Uterus (tissue), 4 donors: ENCODE data around the gene ATP13A5. TPM values are rescaled to one million over a fixed set of nuclear protein-coding genes. Genes with fewer than 3 reads are reported as not detected.

Experiments
- DNase-seq, 2 donors: peaks; one replicate each; pipeline ENCODE4 v3.0.0-alpha.2; 2019 to 2020
- H3K27ac ChIP-seq, 2 donors: fragments of 200-600 bp; sonication (generic); 1 replicate in 1 of 2; 2 replicates in 1 of 2; pipeline ENCODE4 v1.5.1; 2016 to 2018
- H3K27me3 ChIP-seq, 2 donors: fragments of 200-600 bp; sonication (generic); one replicate each; pipeline ENCODE4 v1.5.1; 2018 to 2019; ENCODE audit warnings: control low read depth in 1 of 2
- H3K36me3 ChIP-seq, 2 donors: fragments of 200-600 bp; sonication (generic); one replicate each; pipeline ENCODE4 v1.5.1; 2019; ENCODE audit warnings: control low read depth in 1 of 2
- H3K4me1 ChIP-seq, 2 donors: fragments of 200-600 bp; sonication (generic); one replicate each; pipeline ENCODE4 v1.5.1; 2018 to 2019; ENCODE audit warnings: control low read depth in 1 of 2
- H3K4me3 ChIP-seq, 2 donors: fragments of 200-600 bp; sonication (generic); 1 replicate in 1 of 2; 2 replicates in 1 of 2; pipeline ENCODE4 v1.5.1; 2018 to 2019; ENCODE audit warnings: mild to moderate bottlenecking in 1 of 2
- H3K9me3 ChIP-seq, 2 donors: fragments of 200-600 bp; sonication (generic); one replicate each; pipeline ENCODE4 v1.5.1; 2019; ENCODE audit warnings: control low read depth in 1 of 2
- POLR2A ChIP-seq, 2 donors: fragments of 450-650 bp; IDR thresholded peaks; one replicate each; pipeline ENCODE4 v1.6.1; 2016; ENCODE audit warnings: antibody characterized with exemption in 2 of 2, mild to moderate bottlenecking in 1 of 2, moderate library complexity in 1 of 2
- intact Hi-C: fragments of 100-400 bp; cut with DNase I; formaldehyde crosslinking; loops from one replicate; pipeline ENCODE4 v1.15.1; 2023; ENCODE audit warnings: low total_unique reads
- total RNA-seq, 4 donors: library from RNA; depleted of rRNA in 3 of 4; stranded (reverse); fragments of >200 nt in 3 of 4; gene quantifications; one replicate each; pipeline versions ENCODE4 v1.1.0 to v1.2.4, GENCODE V29; 2014 to 2023
- TF ChIP-seq, protein P1 (sequence below), 4 experiments: fragments of 200-600 bp in 2 of 4; fragments of 450-650 bp in 2 of 4; sonication (generic) in 2 of 4; IDR thresholded peaks; one replicate each; pipeline ENCODE4 v1.5.1; 2016 to 2019; ENCODE audit warnings: antibody characterized with exemption in 4 of 4, mild to moderate bottlenecking in 2 of 4, moderate library complexity in 1 of 4
- donor health status: DM: yes; HTN: yes; CAD: no.

ATP13A5 gene
- total RNA-seq, 4 donors from 2014 or later = not detected

DNA sequence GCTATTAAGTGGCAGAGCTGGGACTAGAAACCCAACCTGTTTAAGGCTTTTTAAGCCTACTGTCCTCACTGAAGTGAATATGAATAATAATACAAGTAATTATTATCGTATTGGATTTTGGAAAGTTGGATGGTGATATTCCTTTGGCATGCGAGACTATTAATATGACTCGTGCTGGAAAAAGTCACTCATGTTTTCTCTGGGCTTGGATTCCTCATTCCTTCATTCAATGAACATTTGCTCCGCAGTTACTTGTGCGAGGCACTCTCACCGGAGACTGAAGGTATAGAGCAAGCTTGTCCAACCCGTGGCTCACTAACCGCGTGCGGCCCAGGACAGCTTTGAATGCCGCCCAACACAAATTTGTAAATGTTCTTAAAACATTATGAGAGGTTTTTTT is 136.8 kb downstream of the ATP13A5 start:
- intact Hi-C loops = no loop called here
- Histone ChIP-seq H3K27ac (peak overlapping the region in 1 of 2 donors; percentile 55), H3K4me1 (no peaks in the 10 kb centered on the region), H3K9me3 (no peaks in the 10 kb centered on the region), H3K4me3 (no peak overlapping the region), H3K27me3 (no peaks in the 10 kb centered on the region), H3K36me3 (no peaks in the 10 kb centered on the region)
- TF ChIP-seq POLR2A (IDR thresholded peaks at IDR 0.05) = no peak
- TF ChIP-seq, protein P1, sequence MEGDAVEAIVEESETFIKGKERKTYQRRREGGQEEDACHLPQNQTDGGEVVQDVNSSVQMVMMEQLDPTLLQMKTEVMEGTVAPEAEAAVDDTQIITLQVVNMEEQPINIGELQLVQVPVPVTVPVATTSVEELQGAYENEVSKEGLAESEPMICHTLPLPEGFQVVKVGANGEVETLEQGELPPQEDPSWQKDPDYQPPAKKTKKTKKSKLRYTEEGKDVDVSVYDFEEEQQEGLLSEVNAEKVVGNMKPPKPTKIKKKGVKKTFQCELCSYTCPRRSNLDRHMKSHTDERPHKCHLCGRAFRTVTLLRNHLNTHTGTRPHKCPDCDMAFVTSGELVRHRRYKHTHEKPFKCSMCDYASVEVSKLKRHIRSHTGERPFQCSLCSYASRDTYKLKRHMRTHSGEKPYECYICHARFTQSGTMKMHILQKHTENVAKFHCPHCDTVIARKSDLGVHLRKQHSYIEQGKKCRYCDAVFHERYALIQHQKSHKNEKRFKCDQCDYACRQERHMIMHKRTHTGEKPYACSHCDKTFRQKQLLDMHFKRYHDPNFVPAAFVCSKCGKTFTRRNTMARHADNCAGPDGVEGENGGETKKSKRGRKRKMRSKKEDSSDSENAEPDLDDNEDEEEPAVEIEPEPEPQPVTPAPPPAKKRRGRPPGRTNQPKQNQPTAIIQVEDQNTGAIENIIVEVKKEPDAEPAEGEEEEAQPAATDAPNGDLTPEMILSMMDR (IDR thresholded peaks at IDR 0.05) = no peak
- DNase-seq = no peak

DNA sequence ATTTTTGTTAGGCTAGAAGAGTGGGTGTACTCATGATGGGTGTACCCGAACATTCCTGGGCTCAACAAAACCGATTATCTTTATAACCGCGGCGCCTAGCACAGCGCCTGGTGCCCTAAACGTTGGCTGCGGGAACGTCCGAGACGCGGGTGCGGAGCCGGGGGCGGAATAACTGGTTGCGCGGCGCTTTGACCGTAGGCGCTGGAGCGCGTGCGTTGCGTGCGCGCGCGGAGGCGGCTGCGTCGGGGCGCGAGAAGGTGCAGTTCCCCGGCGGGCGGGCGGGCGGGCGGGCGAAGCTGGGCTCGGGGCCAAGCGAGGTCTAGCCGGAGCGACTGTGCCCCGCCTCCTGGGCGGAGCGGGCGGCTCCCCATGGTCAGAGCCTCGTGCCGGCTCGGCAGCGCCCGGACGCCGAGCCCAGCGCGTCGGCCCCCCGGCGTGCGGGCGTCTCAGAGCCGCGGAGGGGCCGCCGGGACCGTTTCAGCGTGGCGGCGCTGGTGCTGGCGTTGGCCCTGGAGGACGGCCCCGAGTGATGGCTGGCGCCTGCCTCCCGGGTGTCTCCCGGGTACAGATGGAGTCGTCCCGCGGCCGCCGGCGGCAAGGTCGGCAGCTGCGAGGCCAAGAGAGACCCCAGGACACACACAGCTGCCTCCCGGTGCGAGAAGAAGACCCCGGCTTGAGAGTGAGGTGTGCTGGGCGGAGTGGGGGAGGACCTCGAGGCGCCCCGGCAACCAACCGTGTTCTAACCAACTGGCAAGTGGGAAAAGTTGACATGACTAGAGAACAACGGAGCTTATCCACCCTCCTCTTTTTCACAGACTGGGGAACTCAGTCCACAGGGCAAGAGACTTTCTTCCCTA is 137.5 kb downstream of the ATP13A5 start, which contains the start of gene PLAAT1:
PLAAT1 (plus strand) TSS at position 373 of the 857 bp plus-strand sequence. CDS start 14,429 bp downstream, outside the sequence.
- no peaks in the 10 kb centered on the region for H3K27me3 ChIP-seq
- H3K36me3 ChIP-seq = no peaks in the 10 kb centered on the region
- intact Hi-C loops = no loop called here
- DNase-seq = peak; percentile 35 to 60
- TF ChIP-seq, protein P1 (IDR thresholded peaks at IDR 0.05) = no peak
- TF ChIP-seq POLR2A (IDR thresholded peaks at IDR 0.05) = no peak
- peak within 1 kb of the TSS; percentile 55 to 68 for H3K27ac ChIP-seq
- H3K4me1 ChIP-seq = no peaks in the 10 kb centered on the region
- H3K4me3 ChIP-seq = peak within 1 kb of the TSS; percentile 38 to 43
- no peaks in the 10 kb centered on the region for H3K9me3 ChIP-seq

DNA sequence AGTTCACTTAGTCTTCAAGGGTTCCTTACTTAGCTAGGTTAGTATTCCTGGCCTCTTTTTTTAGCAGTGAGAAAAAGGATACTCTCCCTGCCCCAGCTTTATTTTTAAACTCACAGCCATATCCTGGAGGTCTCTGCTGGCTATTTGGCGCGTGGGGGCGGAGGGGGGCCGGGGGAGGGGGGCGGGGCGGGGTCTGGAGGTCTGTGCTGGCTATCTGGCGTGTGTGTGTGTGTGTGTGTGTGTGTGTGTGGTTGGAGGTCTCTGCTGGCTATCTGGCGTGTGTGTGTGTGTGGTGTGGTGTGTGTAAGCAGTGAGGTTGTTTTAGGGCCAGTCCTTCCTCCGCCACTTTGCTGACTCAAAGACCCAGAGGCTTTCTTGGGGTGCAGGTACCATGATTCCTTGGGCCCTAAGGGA is 138.1 kb downstream of the ATP13A5 start:
- Histone ChIP-seq H3K4me3 (peak overlapping the region; percentile 38 to 43), H3K27me3 (no peaks in the 10 kb centered on the region), H3K4me1 (no peaks in the 10 kb centered on the region), H3K36me3 (no peaks in the 10 kb centered on the region), H3K27ac (no peak overlapping the region), H3K9me3 (no peaks in the 10 kb centered on the region)
- intact Hi-C loops = no loop called here
- DNase-seq = no peak
- TF ChIP-seq POLR2A (IDR thresholded peaks at IDR 0.05) = no peak
- TF ChIP-seq, protein P1 (IDR thresholded peaks at IDR 0.05) = no peak

DNA sequence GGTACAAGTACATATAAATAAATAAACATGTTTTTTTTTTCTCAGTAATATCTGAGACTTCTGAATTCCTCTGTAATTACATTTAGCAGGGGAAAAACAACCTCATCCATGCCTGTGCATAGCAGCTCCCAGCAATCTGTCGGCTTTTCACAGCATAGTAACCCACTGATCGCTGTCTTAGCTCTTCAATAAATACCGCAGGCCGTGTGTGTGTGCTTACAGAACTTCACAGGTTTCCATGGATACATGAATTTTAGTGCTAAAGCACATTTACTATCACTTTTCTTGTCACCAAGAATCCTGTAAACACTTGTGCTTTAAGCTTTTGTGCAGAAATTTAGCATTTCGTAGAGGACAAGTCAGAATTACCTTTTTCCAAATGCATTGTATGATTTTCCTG is 141.5 kb downstream of the ATP13A5 start:
- intact Hi-C loops = no loop called here
- H3K36me3 ChIP-seq = no peaks in the 10 kb centered on the region
- H3K4me3 ChIP-seq = no peak overlapping the region
- no peaks in the 10 kb centered on the region for H3K4me1 ChIP-seq
- DNase-seq = no peak
- no peak overlapping the region for H3K27ac ChIP-seq
- TF ChIP-seq POLR2A (IDR thresholded peaks at IDR 0.05) = no peak
- TF ChIP-seq, protein P1 (IDR thresholded peaks at IDR 0.05) = no peak
- H3K27me3 ChIP-seq = no peaks in the 10 kb centered on the region
- H3K9me3 ChIP-seq = no peaks in the 10 kb centered on the region

DNA sequence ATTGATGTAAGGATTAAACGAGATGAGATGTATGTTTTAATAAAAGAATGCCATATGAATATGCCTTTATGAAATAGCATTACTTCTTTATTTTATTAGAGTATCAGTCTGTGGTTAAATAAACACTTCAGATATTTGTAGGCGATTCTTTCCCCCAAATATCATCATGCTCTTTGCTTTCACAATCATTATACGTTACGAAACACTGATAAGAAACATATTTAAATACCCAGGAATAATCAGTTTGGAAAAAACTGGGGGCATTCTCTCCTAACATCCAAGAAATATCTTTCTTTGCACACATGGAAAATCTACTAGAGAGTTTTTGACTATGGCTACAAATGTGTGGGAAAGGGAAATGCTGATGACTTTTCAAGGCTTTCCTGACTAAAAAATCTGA is 142.0 kb downstream of the ATP13A5 start:
- no peaks in the 10 kb centered on the region for H3K4me1 ChIP-seq
- H3K27me3 ChIP-seq = no peaks in the 10 kb centered on the region
- H3K36me3 ChIP-seq = no peaks in the 10 kb centered on the region
- TF ChIP-seq, protein P1 (IDR thresholded peaks at IDR 0.05) = no peak
- no peak for TF ChIP-seq POLR2A (IDR thresholded peaks at IDR 0.05)
- intact Hi-C loops = no loop called here
- no peak overlapping the region for H3K4me3 ChIP-seq
- no peak for DNase-seq
- H3K9me3 ChIP-seq = no peaks in the 10 kb centered on the region
- no peak overlapping the region for H3K27ac ChIP-seq
